ENCODE results near the gene EAF2.

GRCh38 chr3:121883507-121883906 is 48.5 kb downstream of the EAF2 start:
- TF ChIP-seq POLR2AphosphoS5 (IDR thresholded peaks at IDR 0.05), result no peak
- TF ChIP-seq CTCF (IDR thresholded peaks at IDR 0.05), result peak in 1 of 3 donors; percentile 18

All from breast epithelium (tissue), 3 donors.